A549 (cell line): ENCODE data around the gene CDC42SE2. TPM values are rescaled to one million over a fixed set of nuclear protein-coding genes. Genes with fewer than 3 reads are reported as not detected.
A peak's percentile ranks its signal among the peaks of the same experiment; 100 is the strongest.
"Not testable (repeated sequence)": the region's sequence is repeated elsewhere in the genome, so short reads cannot be mapped to it uniquely, and the experiment has no call there.

ENCODE experiments used
- ATAC-seq, 2 experiments: fragments of 200-7000 bp in 1 of 2; fragments of >200 bp in 1 of 2; cut with Nextera tagmentation in 1 of 2; cut with Tn5 transposase in 1 of 2; 3 replicates each; pipeline versions ENCODE4 v1.8.0 to v1.9.1; 2018 to 2020; ENCODE audit warnings: mild to moderate bottlenecking in 1 of 2, moderate library complexity in 1 of 2
- CTCF ChIA-PET: fragments of 300-600 bp; sonication (Branson Sonifier 250); formaldehyde crosslinking; extraction: SDS; loops from one replicate; lab custom pipeline; 2021; ENCODE audit warnings: antibody characterized with exemption, inconsistent platforms; lab: Yijun Ruan, JAX
- POLR2A ChIA-PET: fragments of 350-600 bp; formaldehyde crosslinking; extraction: SDS; loops from one replicate; lab custom pipeline; 2021; ENCODE audit warnings: antibody characterized with exemption, inconsistent platforms; lab: Yijun Ruan, JAX
- DNase-seq, 2 experiments: peaks; one replicate each; pipeline versions ENCODE4 v3.0.0 to v3.0.0-alpha.2; 2011 to 2016; ENCODE audit warnings: low read depth in 1 of 2, low spot score in 1 of 2
- FAIRE-seq: peaks from 2 replicates; lab custom pipeline; 2011; peaks lifted over from hg19 to GRCh38; lab: Jason Lieb, UNC
- H3K27ac ChIP-seq, 2 experiments: fragments of >200 bp; sonication (Bioruptor Twin); formaldehyde crosslinking; 3 replicates each; pipeline ENCODE4 v1.5.1; 2016 to 2017
- H3K4me1 ChIP-seq: fragments of >200 bp; sonication (Bioruptor Twin); formaldehyde crosslinking; 3 replicates; pipeline ENCODE4 v1.6.1; 2016
- H3K4me2 ChIP-seq: fragments of >200 bp; sonication (Bioruptor Twin); formaldehyde crosslinking; 3 replicates; pipeline ENCODE4 v1.6.1; 2016
- H3K4me3 ChIP-seq: fragments of >200 bp; sonication (Bioruptor Twin); formaldehyde crosslinking; 3 replicates; pipeline ENCODE4 v1.5.1; 2016
- H3K9me3 ChIP-seq: fragments of >200 bp; sonication (Bioruptor Twin); formaldehyde crosslinking; 3 replicates; pipeline ENCODE4 v1.6.1; 2016
- BCL3 ChIP-seq: fragments of >200 bp; sonication (Bioruptor Twin); formaldehyde crosslinking; IDR thresholded peaks from 3 replicates; pipeline ENCODE4 v1.6.1; 2016
- CBX8 ChIP-seq: fragments of 200-600 bp; sonication (generic); IDR thresholded peaks from 2 replicates; pipeline ENCODE4 v1.6.1; 2016
- CHD2 ChIP-seq: fragments of 150-350 bp; IDR thresholded peaks from 2 replicates; pipeline ENCODE4 v1.6.1; 2014; ENCODE audit warnings: low read length; ENCODE audit not compliant: partially characterized antibody
- CHD4 ChIP-seq: fragments of 200-600 bp; sonication (generic); IDR thresholded peaks from 2 replicates; pipeline ENCODE4 v1.6.1; 2016; ENCODE audit warnings: antibody characterized with exemption, mild to moderate bottlenecking, borderline replicate concordance
- CTCF ChIP-seq: fragments of >200 bp; sonication (Bioruptor Twin); formaldehyde crosslinking; IDR thresholded peaks from 3 replicates; pipeline ENCODE4 v1.5.1; 2016
- EHF ChIP-seq: fragments of 250-450 bp; sonication (Bioruptor Pico); IDR thresholded peaks from 2 replicates; pipeline ENCODE4 v1.5.0; 2020; ENCODE audit warnings: mild to moderate bottlenecking
- ELK1 ChIP-seq: fragments of 150-350 bp; IDR thresholded peaks from 2 replicates; pipeline ENCODE4 v1.6.1; 2014; ENCODE audit warnings: low read depth, mild to moderate bottlenecking, low read length
- ESRRA ChIP-seq: fragments of 150-350 bp; IDR thresholded peaks from 2 replicates; pipeline ENCODE4 v1.6.1; 2014; ENCODE audit warnings: mild to moderate bottlenecking, low read length, borderline replicate concordance
- FOXS1 ChIP-seq: fragments of 250-450 bp; sonication (Bioruptor Pico); IDR thresholded peaks from 2 replicates; pipeline ENCODE4 v1.5.0; 2020; ENCODE audit warnings: mild to moderate bottlenecking, moderate library complexity
- HEYL ChIP-seq: fragments of 250-450 bp; sonication (Bioruptor Pico); IDR thresholded peaks from 2 replicates; pipeline ENCODE4 v1.8.0; 2021; ENCODE audit warnings: mild to moderate bottlenecking, moderate library complexity
- MAFK ChIP-seq: fragments of 450-650 bp; IDR thresholded peaks from 2 replicates; pipeline ENCODE4 v1.6.1; 2014; ENCODE audit not compliant: partially characterized antibody
- NFE2L2 ChIP-seq: fragments of 150-350 bp; conservative IDR thresholded peaks from 2 replicates; pipeline ENCODE4 v1.6.1; 2014; ENCODE audit warnings: low read length
- PBX3 ChIP-seq: IDR thresholded peaks from 2 replicates; pipeline ENCODE4 v1.6.1; 2012
- PHF8 ChIP-seq: fragments of 200-600 bp; sonication (generic); IDR thresholded peaks from 2 replicates; pipeline ENCODE4 v1.6.1; 2016; ENCODE audit warnings: low read depth, mild to moderate bottlenecking, antibody characterized with exemption, moderate library complexity, borderline replicate concordance
- POLR2AphosphoS2 ChIP-seq: conservative IDR thresholded peaks from 2 replicates; pipeline ENCODE4 v1.6.1; 2012; ENCODE audit warnings: low read length, improper control_type of control experiment, inconsistent platforms
- RAD21 ChIP-seq, 2 experiments: fragments of >200 bp in 1 of 2; sonication (Bioruptor Twin) in 1 of 2; formaldehyde crosslinking in 1 of 2; IDR thresholded peaks in 1 of 2; conservative IDR thresholded peaks in 1 of 2; 2 replicates in 1 of 2; 3 replicates in 1 of 2; pipeline ENCODE4 v1.6.1; 2012 to 2018; ENCODE audit warnings: inconsistent platforms in 1 of 2
- SREBF2 ChIP-seq: fragments of 450-650 bp; IDR thresholded peaks from 2 replicates; pipeline ENCODE4 v1.6.1; 2014; ENCODE audit warnings: mild to moderate bottlenecking, moderate library complexity
- USF2 ChIP-seq: fragments of 450-650 bp; IDR thresholded peaks from 2 replicates; pipeline ENCODE4 v1.6.1; 2014; ENCODE audit warnings: antibody characterized with exemption
- ZC3H11A ChIP-seq: fragments of 450-650 bp; IDR thresholded peaks from 2 replicates; pipeline ENCODE4 v1.6.1; 2014; ENCODE audit warnings: antibody characterized with exemption, mild to moderate bottlenecking
- WGBS: methylation state at CpG from one replicate; pipeline ENCODE4 v1.1.6; 2017; ENCODE audit errors: missing lambda C conversion rate; 5-methylcytosine and 5-hydroxymethylcytosine counted together
- polyA plus RNA-seq, 4 experiments: library from polyadenylated mRNA; depleted of rRNA in 3 of 4; stranded (reverse); fragments of >200 nt; fragmentation: RNase III in 1 of 4; extraction: RNeasy Plus Mini Kit Qiagen cat#74134 plus additional on column Dnase treatment in 1 of 4; gene quantifications; 2 replicates in 3 of 4; 3 replicates in 1 of 4; pipeline ENCODE4 v1.2.3, GENCODE V29; 2011 to 2017

Gene CDC42SE2
- polyA plus RNA-seq, 2 of the 4 experiments (the other 2 are of a cell fraction) = 25.8 to 66.4 TPM

GRCh38 chr5:131329286-131329560, 65.4 kb downstream of the CDC42SE2 start:
- peaks cover 37% of the 10 kb centered on the region for H3K4me1 ChIP-seq
- DNase-seq (no peak), ATAC-seq (no peak), FAIRE-seq (no peak)
- CTCF ChIA-PET = interaction anchor here (0.9 kb wide), 1 partner anchor 15 kb away, joined by 3 read pairs; no protein-coding TSS in a partner anchor
- peak overlapping the region in 1 of 2 experiments; percentile 51; a peak in 2 of 6 replicates for H3K27ac ChIP-seq
- no peaks in the 10 kb centered on the region for H3K9me3 ChIP-seq
- H3K4me2 ChIP-seq = peak overlapping the region; percentile 52; the same call in 2 of the 3 replicates
- H3K4me3 ChIP-seq = no peak overlapping the region
- 88% methylated on average over 2 of the region's 2 CpGs for WGBS
- TF ChIP-seq ESRRA (no peak), MAFK (no peak), CHD2 (no peak), SREBF2 (no peak), PBX3 (no peak)
- TF ChIP-seq, all 56 proteins: peak for 0
- POLR2A ChIA-PET = no interaction called here

GRCh38 chr5:131330031-131330430, 66.2 kb downstream of the CDC42SE2 start:
- H3K27ac ChIP-seq = no peak overlapping the region
- CTCF ChIA-PET = no interaction called here
- POLR2A ChIA-PET = no interaction called here
- no peak overlapping the region for H3K4me3 ChIP-seq
- TF ChIP-seq FOXS1 (CRISPR knock-in tag) = no peak
- no peak for TF ChIP-seq CHD4
- TF ChIP-seq BCL3 = no peak
- no peak for TF ChIP-seq CTCF
- no peak for TF ChIP-seq CBX8
- TF ChIP-seq ELK1 = no peak
- TF ChIP-seq PHF8 = no peak
- TF ChIP-seq RAD21 (conservative IDR thresholded peaks at IDR 0.05 in 1 of 2, IDR thresholded peaks at IDR 0.05 in 1 of 2) = no peak
- TF ChIP-seq EHF (CRISPR knock-in tag) = no peak
- no peak for TF ChIP-seq MAFK
- TF ChIP-seq USF2 = no peak
- no peak for TF ChIP-seq NFE2L2
- no peak for TF ChIP-seq HEYL (CRISPR knock-in tag)
- TF ChIP-seq ZC3H11A = no peak
- no peak for TF ChIP-seq POLR2AphosphoS2
- peaks cover 35% of the 10 kb centered on the region for H3K4me1 ChIP-seq
- no peak for ATAC-seq
- H3K4me2 ChIP-seq = no peak overlapping the region
- 93% methylated on average over 5 of the region's 5 CpGs for WGBS
- no peak for FAIRE-seq
- DNase-seq = no peak
- no peaks in the 10 kb centered on the region for H3K9me3 ChIP-seq

GRCh38 chr5:131335756-131336155, 71.9 kb downstream of the CDC42SE2 start:
- DNase-seq, FAIRE-seq, H3K4me2 ChIP-seq, H3K4me3 ChIP-seq, H3K4me1 ChIP-seq, H3K27ac ChIP-seq, CTCF ChIA-PET, ATAC-seq, H3K9me3 ChIP-seq, POLR2A ChIA-PET: not testable (repeated sequence)
- 90% methylated on average over 3 of the region's 4 CpGs for WGBS

- ATAC-seq, H3K27ac ChIP-seq, H3K4me1 ChIP-seq, DNase-seq, POLR2A ChIA-PET, H3K4me3 ChIP-seq, FAIRE-seq, CTCF ChIA-PET, H3K4me2 ChIP-seq, H3K9me3 ChIP-seq: not testable (repeated sequence)
- 94% methylated on average over 12 of the region's 12 CpGs for WGBS
Measured at GRCh38 chr5:131336801-131337200, 72.9 kb downstream of the CDC42SE2 start.

- H3K27ac ChIP-seq, FAIRE-seq, H3K4me2 ChIP-seq, DNase-seq, H3K9me3 ChIP-seq, H3K4me3 ChIP-seq, H3K4me1 ChIP-seq, POLR2A ChIA-PET, ATAC-seq: not testable (repeated sequence)
- CTCF ChIA-PET = interaction anchor here (0.6 kb wide), 1 partner anchor 22 kb away, joined by 3 read pairs; no protein-coding TSS in a partner anchor
- WGBS = 93% methylated on average over 26 of the region's 27 CpGs
Measured at GRCh38 chr5:131337240-131338050, 73.6 kb downstream of the CDC42SE2 start.
